Suppressor macrophage treated with lipopolysaccharide for 4 hours (primary cell): ENCODE measurements around the gene CTAG1B.
A peak's percentile ranks its signal among the peaks of the same experiment; 100 is the strongest.
"Not testable (repeated sequence)": the region's sequence is repeated elsewhere in the genome, so short reads cannot be mapped to it uniquely, and the experiment has no call there.

ENCODE experiments used
- DNase-seq: peaks from one replicate; pipeline ENCODE4 v3.0.0-alpha.2; 2020

CTAG1B gene

GRCh38 chrX:154619182-154619581 is at the start of gene CTAG1B:
Gene CTAG1B (minus strand): TSS chrX:154619282. CDS start chrX:154619218, 64 bp downstream.
- not testable (repeated sequence) for DNase-seq

- DNase-seq: peak; percentile 17
Measured at GRCh38 chrX:154661899-154662298, 42.8 kb upstream of the CTAG1B start.

GRCh38 chrX:154661170-154661569 is 42.1 kb upstream of the CTAG1B start:
- DNase-seq: peak; percentile 28

GRCh38 chrX:154660541-154660940 is 41.5 kb upstream of the CTAG1B start:
- no peak for DNase-seq

GRCh38 chrX:154658957-154659356 is 39.9 kb upstream of the CTAG1B start:
- no peak for DNase-seq

GRCh38 chrX:154658187-154658586 is 39.1 kb upstream of the CTAG1B start:
- no peak for DNase-seq

GRCh38 chrX:154657226-154657805 is 38.2 kb upstream of the CTAG1B start:
- DNase-seq: no peak

GRCh38 chrX:154655786-154656185 is 36.7 kb upstream of the CTAG1B start:
- DNase-seq: no peak

GRCh38 chrX:154655346-154655745 is 36.3 kb upstream of the CTAG1B start:
- DNase-seq: no peak

GRCh38 chrX:154654925-154655324 is 35.8 kb upstream of the CTAG1B start:
- no peak for DNase-seq

GRCh38 chrX:154654372-154654771 is 35.3 kb upstream of the CTAG1B start:
- DNase-seq: no peak

- DNase-seq: not testable (repeated sequence)
Measured at GRCh38 chrX:154653413-154653812, 34.3 kb upstream of the CTAG1B start, which contains the start of gene CTAG2. Gene CTAG2 (minus strand): TSS chrX:154653579. CDS start chrX:154653515, 64 bp downstream.

- no peak for DNase-seq
Measured at GRCh38 chrX:154653048-154653401, 33.9 kb upstream of the CTAG1B start.

- DNase-seq: no peak
Measured at GRCh38 chrX:154652311-154653047, 33.4 kb upstream of the CTAG1B start.

GRCh38 chrX:154650221-154650510 is 31.1 kb upstream of the CTAG1B start:
- DNase-seq: no peak

GRCh38 chrX:154649503-154650220 is 30.6 kb upstream of the CTAG1B start:
- DNase-seq: no peak

GRCh38 chrX:154648931-154649330 is 29.8 kb upstream of the CTAG1B start:
- no peak for DNase-seq

- DNase-seq: not testable (repeated sequence)
Measured at GRCh38 chrX:154645745-154646378, 26.8 kb upstream of the CTAG1B start.

- DNase-seq: not testable (repeated sequence)
Measured at GRCh38 chrX:154643708-154644107, 24.6 kb upstream of the CTAG1B start.

GRCh38 chrX:154641740-154642139 is 22.7 kb upstream of the CTAG1B start:
- DNase-seq: not testable (repeated sequence)

GRCh38 chrX:154633661-154634060 is 14.6 kb upstream of the CTAG1B start:
- DNase-seq: not testable (repeated sequence)

- not testable (repeated sequence) for DNase-seq
Measured at GRCh38 chrX:154630949-154631348, 11.9 kb upstream of the CTAG1B start.

- not testable (repeated sequence) for DNase-seq
Measured at GRCh38 chrX:154628960-154629359, 9.9 kb upstream of the CTAG1B start.
